Measurements from ENCODE around the gene BDKRB1.

The BDKRB1 gene

DNA sequence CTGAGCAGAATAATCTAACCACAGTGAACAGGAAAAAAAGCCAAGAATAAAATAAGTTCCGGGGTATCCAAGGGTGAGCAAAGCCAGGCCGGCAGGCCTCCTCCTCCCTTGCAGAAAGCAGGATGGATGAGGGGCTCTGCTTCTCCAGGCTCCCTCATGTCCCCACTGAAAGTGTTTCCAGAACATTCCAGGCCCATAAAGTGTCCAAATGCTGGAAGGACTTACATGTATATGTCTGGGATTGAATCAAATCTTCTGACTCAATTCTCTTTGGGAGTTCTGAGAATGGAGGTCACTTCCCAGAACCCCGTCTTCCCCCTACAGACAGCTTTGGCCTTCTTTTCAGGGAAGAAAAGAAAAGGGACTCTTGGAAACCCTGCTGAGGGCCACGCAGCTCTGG is 25.0 kb upstream of the BDKRB1 start:
- no peak for TF ChIP-seq RAD21 (IDR thresholded peaks at IDR 0.05; ENCODE audit: low read depth)
- TF ChIP-seq USF1 (IDR thresholded peaks at IDR 0.05), result no peak
- TF ChIP-seq ZBTB7A (IDR thresholded peaks at IDR 0.05; ENCODE audit: low read depth), result no peak
- TF ChIP-seq, protein P1, sequence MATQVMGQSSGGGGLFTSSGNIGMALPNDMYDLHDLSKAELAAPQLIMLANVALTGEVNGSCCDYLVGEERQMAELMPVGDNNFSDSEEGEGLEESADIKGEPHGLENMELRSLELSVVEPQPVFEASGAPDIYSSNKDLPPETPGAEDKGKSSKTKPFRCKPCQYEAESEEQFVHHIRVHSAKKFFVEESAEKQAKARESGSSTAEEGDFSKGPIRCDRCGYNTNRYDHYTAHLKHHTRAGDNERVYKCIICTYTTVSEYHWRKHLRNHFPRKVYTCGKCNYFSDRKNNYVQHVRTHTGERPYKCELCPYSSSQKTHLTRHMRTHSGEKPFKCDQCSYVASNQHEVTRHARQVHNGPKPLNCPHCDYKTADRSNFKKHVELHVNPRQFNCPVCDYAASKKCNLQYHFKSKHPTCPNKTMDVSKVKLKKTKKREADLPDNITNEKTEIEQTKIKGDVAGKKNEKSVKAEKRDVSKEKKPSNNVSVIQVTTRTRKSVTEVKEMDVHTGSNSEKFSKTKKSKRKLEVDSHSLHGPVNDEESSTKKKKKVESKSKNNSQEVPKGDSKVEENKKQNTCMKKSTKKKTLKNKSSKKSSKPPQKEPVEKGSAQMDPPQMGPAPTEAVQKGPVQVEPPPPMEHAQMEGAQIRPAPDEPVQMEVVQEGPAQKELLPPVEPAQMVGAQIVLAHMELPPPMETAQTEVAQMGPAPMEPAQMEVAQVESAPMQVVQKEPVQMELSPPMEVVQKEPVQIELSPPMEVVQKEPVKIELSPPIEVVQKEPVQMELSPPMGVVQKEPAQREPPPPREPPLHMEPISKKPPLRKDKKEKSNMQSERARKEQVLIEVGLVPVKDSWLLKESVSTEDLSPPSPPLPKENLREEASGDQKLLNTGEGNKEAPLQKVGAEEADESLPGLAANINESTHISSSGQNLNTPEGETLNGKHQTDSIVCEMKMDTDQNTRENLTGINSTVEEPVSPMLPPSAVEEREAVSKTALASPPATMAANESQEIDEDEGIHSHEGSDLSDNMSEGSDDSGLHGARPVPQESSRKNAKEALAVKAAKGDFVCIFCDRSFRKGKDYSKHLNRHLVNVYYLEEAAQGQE (IDR thresholded peaks at IDR 0.05; ENCODE audit: low read depth), result no peak
- no peak for TF ChIP-seq CREB1 (IDR thresholded peaks at IDR 0.05; ENCODE audit: low read depth)
- no peak for TF ChIP-seq EGR1 (IDR thresholded peaks at IDR 0.05)

- TF ChIP-seq USF1 (IDR thresholded peaks at IDR 0.05), result no peak
Observed at GRCh38 chr14:96231526-96232130, 24.4 kb upstream of the BDKRB1 start.

DNA sequence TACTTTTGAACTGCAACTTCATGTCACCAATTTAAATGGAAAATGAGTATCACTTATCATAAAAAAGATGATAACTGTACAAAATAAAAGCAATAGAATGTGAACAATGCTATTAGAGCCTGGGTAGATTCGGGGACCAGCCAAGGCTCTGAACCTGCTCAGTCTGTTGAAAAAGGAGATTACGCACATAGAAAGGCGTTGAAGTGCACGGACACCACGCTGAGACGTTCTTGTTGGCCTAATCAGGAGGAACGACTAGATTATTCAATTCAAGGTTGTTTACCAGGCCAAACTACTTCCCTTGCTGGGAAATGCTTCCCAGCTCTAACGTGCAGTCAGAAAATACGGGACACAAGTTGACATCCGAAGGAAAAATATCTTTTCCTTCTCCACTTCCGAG is 23.5 kb upstream of the BDKRB1 start:
- TF ChIP-seq NFIC (IDR thresholded peaks at IDR 0.05) (no peak), CEBPB (IDR thresholded peaks at IDR 0.05) (no peak), CREB1 (IDR thresholded peaks at IDR 0.05; ENCODE audit: low read depth) (no peak), USF1 (IDR thresholded peaks at IDR 0.05) (no peak), EGR1 (IDR thresholded peaks at IDR 0.05) (no peak), ZBTB7A (IDR thresholded peaks at IDR 0.05; ENCODE audit: low read depth) (no peak), RAD21 (IDR thresholded peaks at IDR 0.05; ENCODE audit: low read depth) (no peak), TEAD4 (IDR thresholded peaks at IDR 0.05) (no peak), TCF12 (IDR thresholded peaks at IDR 0.05; ENCODE audit: low read depth) (no peak), TAF1 (IDR thresholded peaks at IDR 0.05; ENCODE audit: low read depth) (no peak), EP300 (IDR thresholded peaks at IDR 0.05; ENCODE audit: borderline replicate concordance) (no peak), YY1 (IDR thresholded peaks at IDR 0.05; ENCODE audit: low read depth) (no peak), FOXM1 (IDR thresholded peaks at IDR 0.05; ENCODE audit: borderline replicate concordance, low read depth) (no peak)
- TF ChIP-seq, protein P1 (IDR thresholded peaks at IDR 0.05; ENCODE audit: low read depth), result no peak
- TF ChIP-seq, protein P2, sequence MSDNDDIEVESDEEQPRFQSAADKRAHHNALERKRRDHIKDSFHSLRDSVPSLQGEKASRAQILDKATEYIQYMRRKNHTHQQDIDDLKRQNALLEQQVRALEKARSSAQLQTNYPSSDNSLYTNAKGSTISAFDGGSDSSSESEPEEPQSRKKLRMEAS (IDR thresholded peaks at IDR 0.05), result no peak

- TF ChIP-seq CEBPB (IDR thresholded peaks at IDR 0.05), result no peak
Observed at GRCh38 chr14:96233661-96234060, 22.3 kb upstream of the BDKRB1 start.

GRCh38 chr14:96235426-96235825 is 20.6 kb upstream of the BDKRB1 start:
- TF ChIP-seq, protein P1 (IDR thresholded peaks at IDR 0.05; ENCODE audit: low read depth), result no peak
- no peak for TF ChIP-seq EP300 (IDR thresholded peaks at IDR 0.05; ENCODE audit: borderline replicate concordance)
- no peak for TF ChIP-seq NFIC (IDR thresholded peaks at IDR 0.05)
- TF ChIP-seq ZBTB7A (IDR thresholded peaks at IDR 0.05; ENCODE audit: low read depth), result no peak
